Gastroesophageal sphincter (tissue), 4 donors: ENCODE results near the gene ARHGAP29. TPM values are rescaled to one million over a fixed set of nuclear protein-coding genes. Genes with fewer than 3 reads are reported as not detected.

Experiments
- ATAC-seq: fragments of 150-250 bp; one replicate; pipeline ENCODE4 v1.9.1; 2016; ENCODE audit warnings: mild to moderate bottlenecking, moderate library complexity
- H3K27ac ChIP-seq, 4 donors: fragments of 200-600 bp; sonication (generic) in 3 of 4; 1 replicate in 3 of 4; 2 replicates in 1 of 4; pipeline ENCODE4 v1.5.1; 2016 to 2019
- H3K27me3 ChIP-seq: fragments of 200-600 bp; sonication (generic); one replicate; pipeline ENCODE4 v1.5.1; 2019
- H3K36me3 ChIP-seq, 2 donors: fragments of 200-600 bp; sonication (generic); one replicate each; pipeline ENCODE4 v1.5.1; 2019; ENCODE audit warnings: control low read depth in 1 of 2
- H3K4me1 ChIP-seq, 3 donors: fragments of 200-600 bp; sonication (generic); 1 replicate in 2 of 3; 2 replicates in 1 of 3; pipeline ENCODE4 v1.5.1; 2016 to 2019; ENCODE audit warnings: control low read depth in 2 of 3
- H3K4me3 ChIP-seq, 2 donors: fragments of 200-600 bp; sonication (generic); one replicate each; pipeline ENCODE4 v1.5.1; 2019; ENCODE audit warnings: mild to moderate bottlenecking in 1 of 2, moderate library complexity in 1 of 2
- H3K9me3 ChIP-seq, 3 donors: fragments of 200-600 bp; sonication (generic); one replicate each; pipeline ENCODE4 v1.5.1; 2017 to 2019; ENCODE audit warnings: control low read depth in 2 of 3
- CTCF ChIP-seq, 4 experiments: fragments of 200-600 bp in 2 of 4; fragments of 450-650 bp in 2 of 4; sonication (generic) in 1 of 4; IDR thresholded peaks; one replicate each; pipeline ENCODE4 v1.5.1; 2017 to 2019; ENCODE audit warnings: antibody characterized with exemption in 4 of 4, mild to moderate bottlenecking in 2 of 4, moderate library complexity in 2 of 4
- EP300 ChIP-seq: sonication (generic); formaldehyde crosslinking; IDR thresholded peaks from one replicate; pipeline ENCODE4 v1.6.1; 2017; ENCODE audit warnings: antibody characterized with exemption, mild to moderate bottlenecking
- POLR2A ChIP-seq, 2 donors: fragments of 450-650 bp; IDR thresholded peaks; one replicate each; pipeline ENCODE4 v1.6.1; 2017; ENCODE audit warnings: antibody characterized with exemption in 2 of 2, mild to moderate bottlenecking in 2 of 2, moderate library complexity in 1 of 2
- POLR2AphosphoS5 ChIP-seq: sonication (generic); formaldehyde crosslinking; IDR thresholded peaks from one replicate; pipeline ENCODE4 v1.6.1; 2017; ENCODE audit warnings: antibody characterized with exemption
- WGBS, 2 donors: methylation state at CpG; one replicate each; pipeline ENCODE4 v1.1.5; 2018; ENCODE audit warnings: low coverage in 1 of 2; 5-methylcytosine and 5-hydroxymethylcytosine counted together
- total RNA-seq, 4 donors: library from RNA; depleted of rRNA; stranded (reverse); fragments of >200 nt; gene quantifications; one replicate each; pipeline ENCODE4 v1.1.0, GENCODE V29; 2016

Gene ARHGAP29
- total RNA-seq, 4 donors from 2014 or later = 21.9 to 78.4 (median 34.8) TPM

- no peaks in the 10 kb centered on the region for H3K9me3 ChIP-seq
- no peak for ATAC-seq
- no peak overlapping the region for H3K27ac ChIP-seq
- TF ChIP-seq CTCF (IDR thresholded peaks at IDR 0.05) = no peak
- no peak for TF ChIP-seq EP300
- TF ChIP-seq POLR2AphosphoS5 = no peak
- no peak for TF ChIP-seq POLR2A (IDR thresholded peaks at IDR 0.05)
- H3K4me3 ChIP-seq = no peak overlapping the region
- no peaks in the 10 kb centered on the region for H3K36me3 ChIP-seq
- WGBS, 2 donors = 69 to 82% methylated on average over 4 of the region's 4 CpGs
- H3K27me3 ChIP-seq = no peaks in the 10 kb centered on the region
- H3K4me1 ChIP-seq = peaks cover 0 to 16% (median 4%) of the 10 kb centered on the region in 3 donors
Observed at GRCh38 chr1:94228640-94229375, 8.6 kb downstream of the ARHGAP29 start.

- H3K27me3 ChIP-seq = no peaks in the 10 kb centered on the region
- H3K27ac ChIP-seq = no peak overlapping the region
- ATAC-seq = no peak
- TF ChIP-seq POLR2AphosphoS5 (no peak), POLR2A (IDR thresholded peaks at IDR 0.05) (no peak), CTCF (IDR thresholded peaks at IDR 0.05) (no peak), EP300 (no peak)
- no peak overlapping the region for H3K4me3 ChIP-seq
- 67 to 71% methylated on average over 1 of the region's 1 CpG for WGBS, 2 donors
- H3K9me3 ChIP-seq = no peaks in the 10 kb centered on the region
- peaks cover 0 to 16% (median 4%) of the 10 kb centered on the region in 3 donors for H3K4me1 ChIP-seq
- no peaks in the 10 kb centered on the region for H3K36me3 ChIP-seq
Observed at GRCh38 chr1:94227624-94228023, 9.8 kb downstream of the ARHGAP29 start.

DNA sequence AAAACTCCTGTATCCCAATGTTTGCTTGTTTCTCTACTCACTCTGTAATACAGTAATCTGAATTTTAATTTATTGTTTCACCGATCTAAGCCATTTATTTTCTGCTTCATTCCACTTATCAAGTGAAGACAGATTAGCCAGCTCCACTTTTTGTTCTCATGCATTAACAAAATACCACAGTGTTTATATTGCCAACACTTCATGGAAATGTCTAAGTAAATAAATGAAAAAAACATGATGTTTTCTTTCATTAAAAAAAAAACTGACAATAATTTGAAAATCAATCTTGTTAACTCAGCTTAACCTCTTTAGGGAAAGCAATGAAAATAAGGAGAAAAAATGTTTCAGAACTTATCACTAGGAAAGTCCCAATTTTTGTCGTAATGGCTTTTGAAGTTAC is 11.5 kb downstream of the ARHGAP29 start:
- peaks cover 0 to 16% (median 1%) of the 10 kb centered on the region in 3 donors for H3K4me1 ChIP-seq
- H3K9me3 ChIP-seq = no peaks in the 10 kb centered on the region
- 66 to 81% methylated on average over 2 of the region's 2 CpGs for WGBS, 2 donors
- TF ChIP-seq POLR2AphosphoS5 (no peak), CTCF (IDR thresholded peaks at IDR 0.05) (no peak), POLR2A (IDR thresholded peaks at IDR 0.05) (no peak), EP300 (no peak)
- no peaks in the 10 kb centered on the region for H3K36me3 ChIP-seq
- H3K27me3 ChIP-seq = no peaks in the 10 kb centered on the region
- no peak overlapping the region for H3K27ac ChIP-seq
- no peak overlapping the region for H3K4me3 ChIP-seq
- ATAC-seq = no peak

- no peak for ATAC-seq
- H3K9me3 ChIP-seq = no peaks in the 10 kb centered on the region
- H3K27ac ChIP-seq = peak overlapping the region in 3 of 4 donors; percentile 5 to 44 (median 23)
- WGBS, 2 donors = 80 to 100% methylated on average over 1 to 2 of the region's 2 CpGs
- H3K4me3 ChIP-seq = no peak overlapping the region
- TF ChIP-seq POLR2AphosphoS5 (no peak), CTCF (IDR thresholded peaks at IDR 0.05) (no peak), EP300 (no peak)
- H3K27me3 ChIP-seq = no peaks in the 10 kb centered on the region
- H3K36me3 ChIP-seq = peaks cover 0 to 3% of the 10 kb centered on the region in 2 donors
- H3K4me1 ChIP-seq = peaks cover 0 to 5% (median 0%) of the 10 kb centered on the region in 3 donors
Observed at GRCh38 chr1:94218332-94218731, 19.1 kb downstream of the ARHGAP29 start.

GRCh38 chr1:94215955-94216354 is 21.4 kb downstream of the ARHGAP29 start:
- Histone ChIP-seq H3K27me3 (no peaks in the 10 kb centered on the region), H3K4me3 (no peak overlapping the region), H3K27ac (no peak overlapping the region), H3K9me3 (no peaks in the 10 kb centered on the region), H3K36me3 (peaks cover 0 to 3% of the 10 kb centered on the region in 2 donors), H3K4me1 (peaks cover 0 to 5% (median 0%) of the 10 kb centered on the region in 3 donors)
- no peak for TF ChIP-seq POLR2AphosphoS5
- no peak for ATAC-seq
